ENCODE measurements around the gene PIWIL1. TPM values are rescaled to one million over a fixed set of nuclear protein-coding genes. Genes with fewer than 3 reads are reported as not detected.

PIWIL1 gene
- polyA plus RNA-seq (ENCODE audit: insufficient read length) = 0.08 TPM

- DNase-seq (ENCODE audit: low read depth) = no peak
Measured at GRCh38 chr12:130337488-130338303, at the start of gene PIWIL1. Gene PIWIL1, plus strand, starts transcription at chr12:130337887. Its CDS starts 4,705 bp downstream, at chr12:130342592.

GRCh38 chr12:130288206-130288605, 49.5 kb upstream of the PIWIL1 start:
- DNase-seq (ENCODE audit: low read depth) = no peak

- no peak for DNase-seq (ENCODE audit: low read depth)
Measured at GRCh38 chr12:130288691-130289090, 49.0 kb upstream of the PIWIL1 start.

GRCh38 chr12:130290114-130290513, 47.6 kb upstream of the PIWIL1 start:
- no peak for DNase-seq (ENCODE audit: low read depth)

- DNase-seq (ENCODE audit: low read depth) = no peak
Measured at GRCh38 chr12:130298322-130299021, 39.2 kb upstream of the PIWIL1 start.

GRCh38 chr12:130299574-130299973, 38.1 kb upstream of the PIWIL1 start:
- DNase-seq (ENCODE audit: low read depth) = no peak

GRCh38 chr12:130300090-130300489, 37.6 kb upstream of the PIWIL1 start:
- DNase-seq (ENCODE audit: low read depth) = no peak

- no peak for DNase-seq (ENCODE audit: low read depth)
Measured at GRCh38 chr12:130300737-130301535, 36.8 kb upstream of the PIWIL1 start.

- no peak for DNase-seq (ENCODE audit: low read depth)
Measured at GRCh38 chr12:130301559-130301958, 36.1 kb upstream of the PIWIL1 start.

GRCh38 chr12:130303781-130304180, 33.9 kb upstream of the PIWIL1 start:
- DNase-seq (ENCODE audit: low read depth) = no peak

- DNase-seq (ENCODE audit: low read depth) = no peak
Measured at GRCh38 chr12:130307859-130308258, 29.8 kb upstream of the PIWIL1 start.

GRCh38 chr12:130308393-130308792, 29.3 kb upstream of the PIWIL1 start:
- no peak for DNase-seq (ENCODE audit: low read depth)

GRCh38 chr12:130316251-130316650, 21.4 kb upstream of the PIWIL1 start:
- no peak for DNase-seq (ENCODE audit: low read depth)

- DNase-seq (ENCODE audit: low read depth) = peak; percentile 22
Measured at GRCh38 chr12:130320536-130320935, 17.2 kb upstream of the PIWIL1 start.

GRCh38 chr12:130322263-130322662, 15.4 kb upstream of the PIWIL1 start:
- DNase-seq (ENCODE audit: low read depth) = no peak

GRCh38 chr12:130330685-130331084, 7.0 kb upstream of the PIWIL1 start:
- no peak for DNase-seq (ENCODE audit: low read depth)

GRCh38 chr12:130331146-130331545, 6.5 kb upstream of the PIWIL1 start:
- DNase-seq (ENCODE audit: low read depth) = no peak

GRCh38 chr12:130333341-130333740, 4.3 kb upstream of the PIWIL1 start:
- DNase-seq (ENCODE audit: low read depth) = no peak

- no peak for DNase-seq (ENCODE audit: low read depth)
Measured at GRCh38 chr12:130334399-130334798, 3.3 kb upstream of the PIWIL1 start.

- no peak for DNase-seq (ENCODE audit: low read depth)
Measured at GRCh38 chr12:130334937-130335336, 2.8 kb upstream of the PIWIL1 start.

- DNase-seq (ENCODE audit: low read depth) = peak; percentile 35
Measured at GRCh38 chr12:130335517-130336392, 1.9 kb upstream of the PIWIL1 start.

Data from forelimb muscle (tissue), 1 donor.